B cell (primary cell): Measurements from ENCODE around the gene CYTH2.

Source experiments
- EZH2 ChIP-seq: IDR thresholded peaks from 2 replicates; pipeline ENCODE4 v1.6.1; 2012; ENCODE audit warnings: borderline replicate concordance, low read depth, mild to moderate bottlenecking, moderate library complexity, low read length; ENCODE audit not compliant: insufficient read depth, poor library complexity, severe bottlenecking
- TF ChIP-seq, protein P1 (sequence below): fragments of 200-600 bp; IDR thresholded peaks from one replicate; pipeline ENCODE4 v1.8.0; 2022; ENCODE audit warnings: antibody characterized with exemption, mild to moderate bottlenecking

DNA sequence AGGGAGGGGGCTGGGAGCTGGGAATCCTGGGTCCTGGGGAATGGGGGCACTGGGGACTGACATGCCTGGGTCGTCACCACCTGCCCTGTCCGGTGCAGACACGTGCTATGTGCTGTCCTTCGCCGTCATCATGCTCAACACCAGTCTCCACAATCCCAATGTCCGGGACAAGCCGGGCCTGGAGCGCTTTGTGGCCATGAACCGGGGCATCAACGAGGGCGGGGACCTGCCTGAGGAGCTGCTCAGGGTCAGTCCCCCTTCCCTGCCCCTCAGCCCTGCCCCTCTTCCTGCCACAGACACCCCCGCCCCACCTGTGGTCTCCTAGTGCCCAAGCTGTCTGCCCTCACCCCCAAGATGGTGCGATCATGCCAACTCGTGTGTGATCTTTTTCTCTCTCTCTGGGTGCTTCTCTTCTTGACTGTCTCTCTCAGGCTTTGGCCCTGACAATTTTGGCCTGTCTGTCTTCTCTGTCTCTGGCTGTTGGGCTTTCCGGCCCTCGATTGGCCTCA is 5.0 kb downstream of the CYTH2 start:
- no peak for TF ChIP-seq EZH2
- TF ChIP-seq, protein P1, sequence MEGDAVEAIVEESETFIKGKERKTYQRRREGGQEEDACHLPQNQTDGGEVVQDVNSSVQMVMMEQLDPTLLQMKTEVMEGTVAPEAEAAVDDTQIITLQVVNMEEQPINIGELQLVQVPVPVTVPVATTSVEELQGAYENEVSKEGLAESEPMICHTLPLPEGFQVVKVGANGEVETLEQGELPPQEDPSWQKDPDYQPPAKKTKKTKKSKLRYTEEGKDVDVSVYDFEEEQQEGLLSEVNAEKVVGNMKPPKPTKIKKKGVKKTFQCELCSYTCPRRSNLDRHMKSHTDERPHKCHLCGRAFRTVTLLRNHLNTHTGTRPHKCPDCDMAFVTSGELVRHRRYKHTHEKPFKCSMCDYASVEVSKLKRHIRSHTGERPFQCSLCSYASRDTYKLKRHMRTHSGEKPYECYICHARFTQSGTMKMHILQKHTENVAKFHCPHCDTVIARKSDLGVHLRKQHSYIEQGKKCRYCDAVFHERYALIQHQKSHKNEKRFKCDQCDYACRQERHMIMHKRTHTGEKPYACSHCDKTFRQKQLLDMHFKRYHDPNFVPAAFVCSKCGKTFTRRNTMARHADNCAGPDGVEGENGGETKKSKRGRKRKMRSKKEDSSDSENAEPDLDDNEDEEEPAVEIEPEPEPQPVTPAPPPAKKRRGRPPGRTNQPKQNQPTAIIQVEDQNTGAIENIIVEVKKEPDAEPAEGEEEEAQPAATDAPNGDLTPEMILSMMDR, result no peak
